KMS-11 (cell line): ENCODE data around the gene ALDH3B2.

Experiments
- H2AFZ ChIP-seq: fragments of 200-600 bp; sonication (generic); 2 replicates; pipeline ENCODE4 v1.6.1; 2016; ENCODE audit warnings: antibody characterized with exemption, mixed run types, low read depth
- H3K27ac ChIP-seq: fragments of 200-600 bp; sonication (generic); 2 replicates; pipeline ENCODE4 v1.6.1; 2016; ENCODE audit warnings: mild to moderate bottlenecking, mixed run types
- H3K27me3 ChIP-seq: fragments of 200-600 bp; sonication (generic); 2 replicates; pipeline ENCODE4 v1.6.1; 2017; ENCODE audit warnings: mild to moderate bottlenecking, low read depth, mixed run types, moderate library complexity; ENCODE audit not compliant: insufficient read depth
- H3K36me3 ChIP-seq: fragments of 200-600 bp; sonication (generic); 2 replicates; pipeline ENCODE4 v1.6.1; 2017; ENCODE audit warnings: mild to moderate bottlenecking, mixed run types; ENCODE audit not compliant: insufficient read depth
- H3K4me1 ChIP-seq: fragments of 200-600 bp; sonication (generic); 2 replicates; pipeline ENCODE4 v1.6.1; 2016; ENCODE audit warnings: mild to moderate bottlenecking, low read depth, mixed run types; ENCODE audit not compliant: poor library complexity, severe bottlenecking
- H3K4me2 ChIP-seq: fragments of 200-600 bp; sonication (generic); 2 replicates; pipeline ENCODE4 v1.7.0; 2016; ENCODE audit warnings: mild to moderate bottlenecking, mixed run types
- H3K4me3 ChIP-seq: fragments of 200-600 bp; sonication (generic); IDR thresholded peaks from 2 replicates; pipeline ENCODE4 v1.6.1; 2017; ENCODE audit warnings: low read depth, low read length, mixed read lengths; ENCODE audit not compliant: insufficient read depth
- H3K79me2 ChIP-seq: fragments of 200-600 bp; sonication (generic); 2 replicates; pipeline ENCODE4 v1.6.1; 2016; ENCODE audit warnings: low read depth, mixed run types; ENCODE audit not compliant: insufficient read depth
- H3K9ac ChIP-seq: fragments of 200-600 bp; sonication (generic); 2 replicates; pipeline ENCODE4 v1.6.1; 2016; ENCODE audit warnings: mild to moderate bottlenecking, mixed run types
- H4K20me1 ChIP-seq: fragments of 200-600 bp; sonication (generic); 2 replicates; pipeline ENCODE4 v1.6.1; 2016; ENCODE audit warnings: mild to moderate bottlenecking, mixed run types; ENCODE audit not compliant: insufficient read depth
- TF ChIP-seq, protein P1 (sequence below): fragments of 200-600 bp; sonication (generic); conservative IDR thresholded peaks from 2 replicates; pipeline ENCODE4 v1.6.1; 2017; ENCODE audit warnings: low read depth, mild to moderate bottlenecking, antibody characterized with exemption, low read length, moderate library complexity, mixed read lengths

Gene ALDH3B2

DNA sequence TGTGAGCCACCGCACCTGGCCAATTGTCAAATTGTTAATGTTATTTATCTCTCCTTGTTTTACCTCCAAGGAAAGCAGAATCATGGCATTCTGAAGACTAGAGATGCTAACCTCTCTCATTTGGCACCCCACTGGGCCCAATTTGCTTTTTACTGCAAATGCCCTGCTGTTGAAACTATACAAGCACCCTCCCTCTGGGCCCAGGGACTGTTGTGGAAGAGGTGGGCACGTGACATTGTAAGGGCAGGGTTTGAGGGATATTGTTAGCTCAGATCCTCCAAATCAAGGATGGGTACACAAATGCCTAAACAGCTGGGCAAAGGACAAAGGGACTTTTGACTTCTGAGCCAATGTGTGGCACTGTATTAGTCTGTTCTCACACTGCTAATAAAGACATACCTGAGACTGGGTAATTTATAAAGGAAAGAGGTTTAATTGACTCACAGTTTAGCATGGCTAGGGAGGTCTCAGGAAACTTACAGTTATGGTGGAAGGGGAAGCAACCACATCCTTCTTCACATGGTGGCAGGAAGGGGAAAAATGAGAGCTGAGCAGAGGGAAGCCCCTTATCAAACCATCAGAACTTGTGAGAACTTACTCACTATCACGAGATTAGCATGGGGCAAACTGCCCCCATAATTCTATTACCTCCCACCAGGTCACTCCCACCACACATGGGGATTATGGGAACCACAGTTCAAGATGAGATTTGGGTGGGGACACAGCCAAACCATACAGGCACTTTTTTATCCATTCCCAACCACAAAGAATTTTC lies 6.5 kb upstream of the ALDH3B2 start:
- Histone ChIP-seq H4K20me1 (no peaks in the 10 kb centered on the region), H3K36me3 (no peaks in the 10 kb centered on the region), H3K9ac (no peak overlapping the region), H3K4me3 (no peak overlapping the region), H3K4me1 (no peaks in the 10 kb centered on the region), H3K4me2 (no peak overlapping the region), H2AFZ (no peak overlapping the region), H3K27ac (no peak overlapping the region), H3K27me3 (no peaks in the 10 kb centered on the region), H3K79me2 (no peaks in the 10 kb centered on the region)
- TF ChIP-seq, protein P1, sequence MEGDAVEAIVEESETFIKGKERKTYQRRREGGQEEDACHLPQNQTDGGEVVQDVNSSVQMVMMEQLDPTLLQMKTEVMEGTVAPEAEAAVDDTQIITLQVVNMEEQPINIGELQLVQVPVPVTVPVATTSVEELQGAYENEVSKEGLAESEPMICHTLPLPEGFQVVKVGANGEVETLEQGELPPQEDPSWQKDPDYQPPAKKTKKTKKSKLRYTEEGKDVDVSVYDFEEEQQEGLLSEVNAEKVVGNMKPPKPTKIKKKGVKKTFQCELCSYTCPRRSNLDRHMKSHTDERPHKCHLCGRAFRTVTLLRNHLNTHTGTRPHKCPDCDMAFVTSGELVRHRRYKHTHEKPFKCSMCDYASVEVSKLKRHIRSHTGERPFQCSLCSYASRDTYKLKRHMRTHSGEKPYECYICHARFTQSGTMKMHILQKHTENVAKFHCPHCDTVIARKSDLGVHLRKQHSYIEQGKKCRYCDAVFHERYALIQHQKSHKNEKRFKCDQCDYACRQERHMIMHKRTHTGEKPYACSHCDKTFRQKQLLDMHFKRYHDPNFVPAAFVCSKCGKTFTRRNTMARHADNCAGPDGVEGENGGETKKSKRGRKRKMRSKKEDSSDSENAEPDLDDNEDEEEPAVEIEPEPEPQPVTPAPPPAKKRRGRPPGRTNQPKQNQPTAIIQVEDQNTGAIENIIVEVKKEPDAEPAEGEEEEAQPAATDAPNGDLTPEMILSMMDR: no peak

DNA sequence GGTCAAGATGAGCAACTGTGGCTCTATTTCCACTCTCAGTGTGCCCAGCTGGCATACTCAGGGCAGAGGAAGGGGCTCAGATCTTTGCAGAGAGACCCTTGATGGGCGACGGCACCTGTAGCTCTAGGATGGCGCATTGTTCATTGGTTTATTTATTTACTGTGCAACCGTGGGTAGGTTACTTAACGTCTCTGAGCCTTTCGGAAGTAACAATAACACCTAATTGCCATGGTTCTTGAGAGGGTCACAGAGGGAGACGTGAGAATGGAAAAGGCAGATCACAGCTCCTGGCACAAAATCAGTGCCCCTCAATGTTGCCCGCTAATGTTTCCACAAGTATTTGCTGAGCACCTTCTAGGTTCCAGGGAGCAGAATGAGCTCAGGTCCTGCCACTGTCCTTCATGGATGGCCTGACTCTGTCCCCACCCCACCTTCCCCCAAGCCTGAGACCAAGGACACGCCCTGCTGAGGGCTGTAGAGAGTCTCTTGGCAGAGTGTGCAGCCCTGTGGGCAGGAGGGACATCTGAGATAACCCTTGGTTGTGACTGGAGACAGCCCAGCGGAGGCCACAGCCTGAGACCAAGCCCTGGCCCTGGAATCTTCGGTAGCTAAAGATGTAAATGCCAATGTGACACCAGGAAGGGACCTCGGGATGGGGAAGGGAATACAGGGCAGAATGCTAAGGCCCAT lies 780 bp upstream of the ALDH3B2 start:
- H3K4me1 ChIP-seq: no peaks in the 10 kb centered on the region
- no peaks in the 10 kb centered on the region for H4K20me1 ChIP-seq
- H2AFZ ChIP-seq: no peak overlapping the region
- no peak overlapping the region for H3K9ac ChIP-seq
- H3K4me3 ChIP-seq: no peak overlapping the region
- no peaks in the 10 kb centered on the region for H3K79me2 ChIP-seq
- no peak overlapping the region for H3K27ac ChIP-seq
- no peak overlapping the region for H3K4me2 ChIP-seq
- TF ChIP-seq, protein P1: no peak
- no peaks in the 10 kb centered on the region for H3K36me3 ChIP-seq
- H3K27me3 ChIP-seq: no peaks in the 10 kb centered on the region

DNA sequence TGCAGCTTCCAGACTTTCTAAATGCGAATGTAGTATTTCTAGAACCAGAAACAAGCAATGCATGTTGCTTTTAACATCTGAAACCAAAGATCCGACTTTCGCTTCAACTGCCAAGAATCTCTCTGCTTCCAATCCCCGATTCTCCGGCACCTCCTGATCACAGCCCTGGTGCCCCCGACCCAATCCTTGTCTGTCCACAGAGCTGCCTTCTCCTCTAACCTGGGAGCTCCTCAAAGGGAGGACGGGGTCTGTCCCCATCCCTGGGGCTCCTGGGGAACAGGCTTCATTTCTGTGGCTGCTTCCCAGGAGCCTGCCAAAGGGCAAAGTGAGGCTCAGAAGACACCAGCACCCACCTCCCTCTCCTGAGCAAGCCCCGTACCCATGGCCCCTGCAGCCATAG lies 521 bp downstream of the ALDH3B2 start:
- TF ChIP-seq, protein P1: no peak
- Histone ChIP-seq H4K20me1 (no peaks in the 10 kb centered on the region), H3K27me3 (no peaks in the 10 kb centered on the region)

DNA sequence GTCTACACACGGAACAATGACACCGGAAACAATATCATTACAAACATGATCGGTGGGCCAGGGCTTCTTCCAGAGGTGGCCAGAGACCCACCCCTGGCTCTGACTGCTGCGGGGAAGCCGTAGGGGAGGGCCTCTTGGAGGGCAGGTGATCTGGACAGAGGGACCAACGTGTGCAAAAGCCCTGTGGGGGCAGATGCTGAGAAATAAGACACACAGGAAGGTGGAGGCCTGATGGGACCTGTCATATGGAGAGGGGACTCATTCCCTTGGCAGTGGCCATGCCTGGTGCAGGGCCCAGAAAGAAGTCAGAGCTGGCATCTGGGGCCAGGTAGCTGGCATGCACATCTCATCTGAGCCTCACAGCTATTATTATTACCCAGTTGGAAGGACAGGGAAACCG lies 1.1 kb downstream of the ALDH3B2 start:
- Histone ChIP-seq H3K4me1 (no peaks in the 10 kb centered on the region), H3K4me3 (no peak overlapping the region), H3K27ac (no peak overlapping the region), H3K9ac (no peak overlapping the region), H3K36me3 (no peaks in the 10 kb centered on the region), H4K20me1 (no peaks in the 10 kb centered on the region), H3K79me2 (no peaks in the 10 kb centered on the region), H3K27me3 (no peaks in the 10 kb centered on the region), H3K4me2 (no peak overlapping the region), H2AFZ (no peak overlapping the region)
- TF ChIP-seq, protein P1: no peak

More for the DNA sequence above, 521 bp downstream of the ALDH3B2 start:
- Histone ChIP-seq H3K4me1 (no peaks in the 10 kb centered on the region), H3K4me2 (no peak overlapping the region), H3K4me3 (no peak overlapping the region), H3K79me2 (no peaks in the 10 kb centered on the region), H2AFZ (no peak overlapping the region), H3K9ac (no peak overlapping the region), H3K27ac (no peak overlapping the region), H3K36me3 (no peaks in the 10 kb centered on the region)
